HG03439 (cell line): ENCODE measurements around the gene COL6A1.

Experiments used
- ATAC-seq: cut with Tn5 transposase; IDR thresholded peaks from one replicate; pipeline ENCODE4 v1.9.1; 2021; ENCODE audit warnings: mild to moderate bottlenecking, moderate library complexity; ENCODE audit not compliant: unreplicated experiment

COL6A1 gene

DNA sequence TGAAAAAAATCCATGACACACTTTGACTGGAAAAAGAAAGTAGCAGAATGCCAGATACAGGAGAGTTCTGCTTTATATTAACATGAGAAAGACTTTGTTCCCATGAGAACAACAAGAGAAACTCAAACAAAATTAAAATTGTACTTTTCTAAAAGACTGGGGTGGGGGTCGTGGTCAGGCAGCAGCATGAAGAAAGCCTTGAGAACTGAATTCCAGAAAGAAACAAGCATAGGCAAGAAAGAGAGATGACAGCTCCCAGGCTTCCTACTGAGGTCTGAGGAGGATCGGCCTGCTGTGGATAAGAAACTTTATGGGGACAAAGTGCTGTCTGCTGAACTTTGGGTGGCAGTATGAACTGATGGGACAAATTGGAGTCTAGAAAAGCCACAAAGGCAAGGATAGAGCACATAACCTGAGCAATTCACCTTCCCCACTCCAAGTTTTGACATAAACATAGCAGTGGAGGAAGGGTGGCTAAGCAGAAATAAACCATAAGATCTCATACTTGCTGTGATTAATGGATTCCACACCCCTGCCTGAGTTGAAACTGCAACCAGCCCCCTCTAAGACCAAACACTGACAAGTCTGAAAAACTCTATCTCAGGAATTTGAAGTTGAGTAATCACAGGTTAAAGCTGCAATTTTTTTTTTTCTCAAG, 43.7 kb downstream of the COL6A1 start:
- no peak for ATAC-seq

DNA sequence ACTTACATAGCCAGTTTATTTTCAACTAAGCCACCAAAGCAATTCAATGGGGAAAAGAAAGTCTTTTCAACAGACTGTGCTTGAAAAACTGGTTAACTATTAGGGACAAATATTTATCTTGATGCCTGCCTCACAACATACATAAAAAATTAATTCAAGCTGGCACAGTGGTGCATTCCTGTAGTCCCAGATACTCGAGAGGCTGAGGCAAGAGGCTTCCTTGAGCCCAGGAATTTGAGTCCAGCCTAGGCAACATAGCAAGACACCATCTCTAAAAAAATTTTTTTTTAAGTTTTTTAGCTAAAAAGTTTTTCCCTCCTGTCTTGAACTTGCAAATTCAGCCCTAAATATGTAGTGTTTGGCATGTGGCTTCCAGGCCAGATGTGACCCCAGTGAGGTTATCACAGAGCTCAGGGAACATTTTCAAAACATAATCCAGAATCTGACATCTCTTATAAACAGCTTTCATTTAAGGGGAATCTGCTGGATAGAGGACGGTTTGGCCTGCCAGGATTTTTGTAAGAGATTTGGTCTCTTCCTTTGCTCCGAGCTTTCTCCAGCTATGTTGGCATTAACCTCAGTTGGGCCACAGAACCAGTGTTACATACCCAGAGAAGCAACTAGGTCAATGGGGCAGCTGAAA, 46.4 kb downstream of the COL6A1 start:
- no peak for ATAC-seq

DNA sequence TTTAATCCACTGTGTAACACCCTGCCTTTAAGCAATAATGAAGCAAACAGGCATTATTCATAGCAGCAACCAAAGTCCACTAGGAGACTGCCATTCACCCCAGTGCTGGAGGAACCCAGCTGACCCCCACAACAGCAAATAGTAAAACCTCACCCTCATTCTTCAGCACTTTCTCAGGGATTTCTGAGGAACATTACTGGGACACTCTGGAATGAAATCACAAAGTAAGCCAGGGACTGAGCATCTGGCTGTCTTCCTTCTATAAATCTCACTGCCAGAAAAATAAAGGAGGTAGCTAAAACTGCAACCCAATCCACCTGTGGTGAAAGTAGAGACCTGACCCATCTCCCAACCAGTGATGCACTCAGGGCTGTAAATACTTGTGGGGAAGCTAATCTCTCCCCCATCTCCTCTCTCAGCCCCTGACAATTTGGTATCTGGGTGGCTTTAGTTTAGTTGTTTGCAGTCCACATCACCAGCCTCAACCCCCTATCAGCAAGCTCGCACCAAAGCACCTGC, 47.1 kb downstream of the COL6A1 start:
- no peak for ATAC-seq

- no peak for ATAC-seq
These were observed 47.8 kb downstream of the COL6A1 start for GRCh38 chr21:46029186-46029924.

DNA sequence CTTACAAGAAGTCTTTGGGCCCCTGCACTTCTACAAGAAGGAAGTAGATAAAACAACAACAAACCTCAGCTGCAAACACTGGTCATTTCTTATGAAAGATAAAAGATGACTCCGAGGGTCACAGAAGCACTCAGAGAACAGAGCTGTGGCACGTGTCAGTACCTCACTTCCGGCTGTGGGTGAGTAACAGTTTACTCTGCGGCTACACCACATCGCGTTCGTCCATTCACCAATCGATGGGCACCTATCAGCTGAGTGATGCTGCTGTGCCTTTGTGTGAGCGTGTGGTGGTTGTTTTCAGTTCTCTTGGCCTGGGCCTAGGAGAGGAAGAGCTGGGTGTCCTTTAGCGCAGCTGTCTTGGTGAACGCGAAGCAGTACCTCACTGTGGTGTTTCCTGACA, 49.9 kb downstream of the COL6A1 start:
- no peak for ATAC-seq

DNA sequence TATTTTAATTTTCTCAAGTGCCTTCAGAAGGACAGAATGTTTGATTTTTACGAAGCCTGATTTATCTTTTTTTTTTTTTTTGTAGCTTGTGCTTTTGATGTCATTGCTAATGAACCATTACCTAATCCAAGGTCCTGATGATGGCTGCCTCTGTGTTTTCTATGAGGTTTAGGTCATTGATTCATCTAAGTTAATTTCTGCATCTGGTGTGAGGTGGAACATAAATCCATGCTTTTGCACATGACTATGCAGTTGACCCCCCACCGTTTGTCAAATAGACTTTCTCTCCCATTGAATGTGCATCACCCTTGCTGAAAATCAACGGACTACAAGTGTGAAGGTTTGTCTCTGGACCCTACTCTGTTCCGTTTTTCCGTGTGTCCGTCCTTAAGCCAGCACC, 50.5 kb downstream of the COL6A1 start:
- no peak for ATAC-seq

- ATAC-seq, result no peak
These were observed 52.1 kb downstream of the COL6A1 start for GRCh38 chr21:46033410-46034400.

- ATAC-seq, result no peak
These were observed 54.5 kb downstream of the COL6A1 start for GRCh38 chr21:46035809-46036695.

DNA sequence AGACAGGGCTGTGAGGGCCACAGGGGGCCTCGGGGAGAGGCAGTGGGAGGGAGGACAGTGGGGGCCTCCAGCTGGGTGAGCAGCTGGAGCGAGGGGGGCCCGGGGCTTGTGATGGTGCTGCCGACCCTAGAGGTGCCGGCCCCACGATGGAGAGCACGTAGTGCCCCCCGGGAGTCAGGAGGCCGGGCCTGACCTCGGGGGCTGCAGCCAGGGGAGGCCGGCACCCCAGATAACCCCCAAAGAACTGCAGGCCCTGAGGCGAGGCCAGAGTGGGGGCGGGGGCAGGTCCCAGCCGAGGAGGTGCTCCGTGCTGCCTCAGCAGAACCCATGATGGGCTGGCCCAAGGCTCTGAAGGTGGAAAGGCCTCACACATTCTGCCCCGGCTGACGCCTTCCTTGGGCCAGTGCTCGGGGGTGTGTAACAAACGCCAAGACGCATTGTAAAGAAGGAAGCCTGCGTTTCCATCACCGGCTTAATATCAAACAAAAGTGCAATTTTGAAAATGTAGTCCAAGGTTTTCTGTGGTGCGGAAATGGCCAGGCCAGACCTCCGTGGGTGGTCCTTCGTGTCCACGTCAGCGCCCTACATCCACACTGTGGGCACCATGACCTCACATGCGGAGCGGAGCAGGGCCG, 55.2 kb downstream of the COL6A1 start:
- no peak for ATAC-seq

DNA sequence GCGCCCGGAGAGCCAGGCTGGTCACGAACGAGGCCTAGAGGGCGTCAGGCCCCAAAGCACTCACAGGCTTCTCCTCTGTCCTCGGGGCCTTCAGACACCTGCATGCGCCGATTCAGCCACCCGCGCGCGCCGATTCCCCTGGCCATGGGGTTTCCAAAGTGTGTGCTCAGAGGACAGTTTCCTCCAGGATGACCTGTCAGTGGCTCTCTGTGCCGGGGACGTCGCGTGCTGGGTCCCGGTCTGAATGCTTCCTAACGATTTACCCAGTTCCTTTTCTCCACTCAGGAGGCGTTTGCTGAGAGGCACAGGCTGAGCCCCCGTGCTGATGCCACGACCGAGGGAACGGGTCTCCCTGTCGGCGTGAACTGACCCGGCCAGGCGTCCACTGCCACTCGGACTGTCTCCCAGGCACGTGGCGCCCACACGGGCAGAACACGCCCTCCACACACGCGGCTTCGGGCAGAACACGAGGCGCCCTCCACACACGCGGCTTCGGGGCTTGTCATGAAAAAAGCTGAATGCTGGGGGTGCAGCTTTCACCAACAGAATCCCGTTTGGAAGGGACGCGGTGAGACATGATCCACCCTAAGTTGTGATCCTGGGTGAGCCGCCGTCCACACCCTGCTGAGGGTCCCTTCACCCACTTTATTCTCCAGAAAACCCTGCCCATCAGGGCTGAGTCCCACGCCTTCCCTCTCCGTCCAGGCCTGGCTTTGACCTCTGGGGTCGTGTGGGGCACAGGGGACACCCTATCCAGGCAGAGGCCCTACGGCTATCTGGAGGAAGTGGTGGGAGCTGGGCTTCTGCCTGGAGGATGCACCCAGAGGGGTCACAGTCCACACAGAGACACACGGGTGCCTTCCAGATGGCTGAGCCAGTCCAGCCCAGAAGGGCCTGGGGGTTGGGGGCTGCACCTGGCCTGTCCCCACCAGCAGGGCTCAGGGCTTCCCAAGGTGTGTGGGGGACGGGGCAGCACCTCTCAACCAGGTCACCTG, 56.1 kb downstream of the COL6A1 start:
- no peak for ATAC-seq

DNA sequence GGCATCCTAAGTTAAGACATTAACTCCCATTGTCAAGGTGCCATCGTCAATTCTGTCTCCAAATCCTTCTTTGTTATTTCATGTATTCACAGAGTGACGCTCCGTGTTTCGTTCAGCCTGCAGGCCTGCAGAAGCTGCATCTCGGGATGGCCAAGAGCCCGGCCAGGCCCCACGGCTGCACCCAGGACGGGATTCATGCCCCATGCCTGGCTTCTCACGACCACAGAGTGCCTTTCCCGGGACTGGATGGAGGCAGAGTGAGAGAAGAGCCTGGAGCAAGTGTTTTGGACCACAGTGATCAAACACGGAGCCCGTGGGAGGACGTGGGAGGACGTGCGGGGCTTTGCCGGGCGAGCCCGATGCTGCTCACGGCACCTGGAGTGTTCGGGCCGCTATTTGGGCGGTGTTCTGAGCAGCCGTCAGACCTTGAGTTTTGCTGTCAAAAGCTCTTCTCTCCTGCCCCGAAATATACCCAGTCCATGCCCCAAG, 56.8 kb downstream of the COL6A1 start:
- no peak for ATAC-seq

DNA sequence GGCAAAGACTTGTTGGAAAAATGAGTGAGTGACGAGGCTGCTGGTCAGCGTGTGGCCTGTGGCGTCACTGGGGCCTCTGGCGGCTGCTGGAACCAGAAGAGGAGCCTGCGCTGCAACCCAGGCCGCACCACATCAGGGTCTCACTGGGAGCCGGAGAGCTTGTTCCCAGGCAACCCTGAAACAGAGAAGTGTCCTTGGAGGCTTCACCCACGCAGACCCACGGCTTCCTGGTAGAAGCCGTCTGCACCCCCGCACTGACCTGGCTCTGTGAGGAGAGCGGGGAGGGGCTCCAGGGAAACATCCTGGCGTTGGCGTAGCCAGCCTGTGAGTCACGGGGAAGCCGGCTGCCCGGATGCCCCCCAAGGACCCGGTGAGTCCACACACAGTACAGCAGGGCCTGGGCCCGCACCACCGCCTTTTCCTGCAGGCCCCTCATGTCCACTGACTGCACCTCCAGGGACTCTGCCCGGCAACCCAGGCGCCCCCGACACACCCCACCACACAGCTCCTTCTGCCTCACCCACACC, 57.4 kb downstream of the COL6A1 start:
- ATAC-seq, result no peak

DNA sequence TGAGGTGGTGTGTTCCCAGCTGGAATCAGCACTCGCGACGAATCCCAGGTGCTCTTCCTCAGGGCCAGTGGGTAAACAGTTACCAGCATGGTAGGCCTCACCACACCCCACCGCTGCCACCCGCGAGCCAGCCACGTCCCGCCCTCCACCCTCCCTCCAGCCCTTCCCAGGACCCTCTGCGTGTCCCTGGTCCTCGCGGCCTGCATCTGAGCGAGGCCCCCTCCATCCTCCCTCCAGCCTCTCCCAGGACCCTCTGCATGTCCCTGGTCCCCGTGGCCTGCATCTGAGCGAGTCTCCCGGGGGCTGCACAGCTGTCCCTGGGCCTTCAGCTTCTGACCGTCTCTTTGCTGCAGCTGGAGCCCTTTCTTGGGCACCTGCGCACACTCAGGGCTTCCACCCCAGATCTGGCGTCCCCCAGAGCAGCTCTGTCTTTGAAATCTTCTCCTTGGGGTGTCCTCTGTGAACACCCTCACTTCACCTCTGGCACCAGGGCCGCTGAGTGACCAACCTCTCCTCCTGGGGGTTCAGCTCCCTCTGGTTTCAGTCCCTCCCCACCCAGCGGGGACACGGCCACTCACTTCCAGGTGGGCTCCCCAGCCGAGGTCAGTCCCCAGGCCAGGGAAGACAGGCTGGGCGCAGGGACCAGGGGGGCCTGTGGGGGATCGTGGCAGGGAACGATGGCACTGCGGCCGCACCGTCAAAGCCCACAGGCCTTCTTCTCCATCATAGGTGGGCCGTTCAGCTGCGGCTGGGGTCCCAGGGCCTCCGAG, 58.5 kb downstream of the COL6A1 start:
- ATAC-seq, result no peak

GRCh38 chr21:46040707-46041106, 59.1 kb downstream of the COL6A1 start:
- ATAC-seq, result no peak

DNA sequence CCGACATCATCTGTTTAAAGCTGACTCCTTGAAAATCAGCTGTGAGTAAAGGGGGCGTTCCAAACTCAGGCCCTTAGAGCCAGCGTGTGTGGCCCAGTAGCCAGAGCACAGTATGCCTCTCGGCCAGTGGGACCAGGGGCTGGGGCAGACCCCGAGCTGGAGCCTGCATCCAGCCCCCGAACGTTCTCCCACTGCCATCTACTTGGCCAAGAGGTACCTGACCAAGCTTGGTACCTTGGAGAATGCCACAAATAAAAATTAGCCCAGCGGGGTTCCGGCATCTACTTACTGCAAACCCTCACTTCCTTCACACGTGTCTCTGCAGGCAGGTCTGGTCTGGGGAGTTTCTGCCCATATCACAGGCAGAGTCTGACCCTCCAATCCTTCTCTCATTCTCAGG, 59.6 kb downstream of the COL6A1 start:
- no peak for ATAC-seq

DNA sequence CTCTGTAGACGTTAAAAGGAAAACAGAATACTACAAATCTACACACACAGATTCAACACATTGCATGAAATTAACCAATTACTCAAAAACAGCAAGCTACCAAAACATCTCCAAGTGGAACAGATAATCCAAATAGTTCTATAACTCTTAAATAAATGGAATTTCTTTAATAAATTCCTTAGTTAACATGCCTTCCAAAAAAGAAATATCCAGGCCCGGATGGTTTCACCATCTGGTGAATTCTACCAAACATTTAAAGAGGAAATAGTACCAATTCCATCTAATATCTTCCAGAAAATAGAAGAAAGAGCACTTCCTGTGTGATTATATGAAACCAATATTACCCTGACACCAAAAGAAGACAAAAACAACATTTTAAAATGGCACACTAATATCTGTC, 63.6 kb downstream of the COL6A1 start:
- no peak for ATAC-seq

GRCh38 chr21:46046471-46046870, 64.9 kb downstream of the COL6A1 start:
- ATAC-seq, result no peak
